GM20000 (cell line): ENCODE results near the gene FAM186B.

Source experiments
- DNase-seq: peaks from one replicate; pipeline ENCODE4 v3.0.0; 2012; ENCODE audit warnings: low spot score
- CTCF ChIP-seq: IDR thresholded peaks from 2 replicates; pipeline ENCODE4 v1.5.1; 2012; ENCODE audit warnings: mild to moderate bottlenecking, control low read depth; ENCODE audit errors: extremely low read depth, missing control alignments

The FAM186B gene

GRCh38 chr12:49578471-49579112 lies 26.8 kb downstream of the FAM186B start:
- no peak for DNase-seq
- TF ChIP-seq CTCF = no peak

GRCh38 chr12:49577589-49578315 lies 27.7 kb downstream of the FAM186B start:
- TF ChIP-seq CTCF = no peak
- DNase-seq = no peak

DNA sequence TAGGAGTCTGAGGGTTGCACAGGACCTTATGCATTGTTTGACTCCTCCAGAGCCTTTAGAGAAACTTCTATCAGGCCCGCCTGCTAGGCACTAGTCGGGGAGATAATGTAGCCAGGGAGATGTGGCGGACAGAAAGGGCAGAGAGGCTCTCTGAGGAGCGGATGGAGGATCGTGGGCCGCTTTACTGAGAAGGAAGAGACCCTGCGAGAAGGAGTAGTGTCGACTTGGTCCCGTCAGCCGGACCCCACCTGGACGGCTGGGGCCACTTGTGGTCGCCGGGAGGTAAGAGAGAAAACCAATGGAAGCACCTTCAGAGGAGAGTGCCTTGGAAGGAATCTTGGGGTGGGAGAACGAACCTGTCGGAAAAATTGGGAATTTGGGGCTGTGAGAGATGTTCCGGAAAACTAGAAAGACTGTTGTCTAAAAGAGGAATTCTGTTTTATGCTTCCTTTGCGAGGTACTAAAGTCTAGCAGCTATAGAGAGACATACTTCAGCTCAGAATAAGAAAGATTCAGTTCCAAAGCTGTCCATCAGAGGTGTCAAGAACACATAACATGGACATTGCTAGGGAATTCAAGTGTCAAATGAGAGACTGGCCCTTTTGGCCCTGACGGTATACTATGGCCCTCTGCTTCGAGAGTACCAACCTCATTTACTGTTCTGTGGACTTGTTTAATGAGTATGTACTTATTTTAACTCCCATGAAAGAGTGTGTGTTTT lies 36.8 kb downstream of the FAM186B start:
- no peak for DNase-seq
- no peak for TF ChIP-seq CTCF

- peak; percentile 94 for DNase-seq
- TF ChIP-seq CTCF = no peak
Observed at GRCh38 chr12:49567611-49568441, 37.6 kb downstream of the FAM186B start, which contains the start of gene MCRS1. TSS of gene MCRS1 (minus strand) at chr12:49568142. CDS start at chr12:49566731, 1,411 bp downstream.

GRCh38 chr12:49567302-49567610 lies 38.2 kb downstream of the FAM186B start:
- DNase-seq = no peak
- TF ChIP-seq CTCF = no peak

DNA sequence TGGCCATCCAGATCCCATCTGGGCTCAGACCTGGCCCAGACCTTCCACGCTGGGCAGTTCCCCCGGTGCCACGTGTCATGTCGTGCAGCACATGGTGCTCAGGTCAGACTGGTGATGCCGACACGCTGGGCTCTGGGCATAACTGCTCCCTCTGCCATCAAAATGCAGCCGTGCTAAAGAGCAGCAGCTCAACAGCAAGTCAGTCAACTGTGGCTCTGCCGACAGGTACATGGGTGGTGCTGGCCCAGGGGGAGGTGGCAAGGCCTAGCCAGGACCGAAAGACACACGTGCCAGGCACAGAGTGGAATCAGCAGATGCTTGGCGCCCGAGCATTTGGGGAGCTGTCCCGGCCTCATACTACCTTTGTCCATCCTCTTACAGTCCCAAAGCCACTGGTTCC lies 39.1 kb downstream of the FAM186B start:
- no peak for DNase-seq
- TF ChIP-seq CTCF = no peak
